Kidney capillary endothelial cell (primary cell): ENCODE measurements around the gene PRODH2.

ENCODE experiments used
- DNase-seq: peaks from one replicate; pipeline ENCODE4 v3.0.0-alpha.2; 2018; ENCODE audit warnings: low spot score

Gene PRODH2

GRCh38 chr19:35757749-35758608, 54.7 kb downstream of the PRODH2 start, which contains the start of gene PROSER3:
Gene PROSER3 (plus strand): TSS chr19:35758176. CDS start chr19:35758216, 40 bp downstream.
- peak; percentile 99 for DNase-seq

GRCh38 chr19:35757231-35757748, 55.4 kb downstream of the PRODH2 start:
- peak; percentile 58 for DNase-seq

GRCh38 chr19:35756377-35757230, 56.0 kb downstream of the PRODH2 start, which contains the start of gene HSPB6:
Gene HSPB6 (minus strand): TSS chr19:35757029. CDS start chr19:35757008, 21 bp downstream.
- no peak for DNase-seq

GRCh38 chr19:35755550-35756376, 56.9 kb downstream of the PRODH2 start:
- DNase-seq, result no peak

- no peak for DNase-seq
These were observed 57.5 kb downstream of the PRODH2 start for GRCh38 chr19:35755131-35755549.

GRCh38 chr19:35754370-35755130, 58.1 kb downstream of the PRODH2 start:
- DNase-seq, result no peak

GRCh38 chr19:35753634-35754369, 58.8 kb downstream of the PRODH2 start:
- no peak for DNase-seq

- DNase-seq, result no peak
These were observed 59.8 kb downstream of the PRODH2 start for GRCh38 chr19:35752746-35753350.

- DNase-seq, result no peak
These were observed 60.6 kb downstream of the PRODH2 start for GRCh38 chr19:35751839-35752745.

- DNase-seq, result no peak
These were observed 62.5 kb downstream of the PRODH2 start for GRCh38 chr19:35750167-35750566.
